Fibroblast of mammary gland (primary cell): Measurements from ENCODE around the gene CLEC3B.

Source experiments
- DNase-seq: peaks from one replicate; pipeline ENCODE4 v3.0.0-alpha.2; 2010; ENCODE audit warnings: low read depth
- H3K4me3 ChIP-seq: 2 replicates; pipeline ENCODE4 v1.5.1; 2011; ENCODE audit warnings: low read depth, mild to moderate bottlenecking, low read length, moderate library complexity; ENCODE audit not compliant: control insufficient read depth
- CTCF ChIP-seq: conservative IDR thresholded peaks from 2 replicates; pipeline ENCODE4 v1.5.1; 2011; ENCODE audit warnings: low read depth, low read length, inconsistent platforms; ENCODE audit not compliant: control insufficient read depth, insufficient read depth

The CLEC3B gene

GRCh38 chr3:45029661-45030060 lies 3.6 kb downstream of the CLEC3B start:
- H3K4me3 ChIP-seq: no peak overlapping the region
- TF ChIP-seq CTCF: no peak
- peak; percentile 63 for DNase-seq

- TF ChIP-seq CTCF: no peak
- DNase-seq: no peak
Measured at GRCh38 chr3:45031531-45031930, 5.4 kb downstream of the CLEC3B start.

GRCh38 chr3:45032113-45032512 lies 6.0 kb downstream of the CLEC3B start:
- H3K4me3 ChIP-seq: no peak overlapping the region
- TF ChIP-seq CTCF: no peak
- DNase-seq: no peak

More at GRCh38 chr3:45031531-45031930, 5.4 kb downstream of the CLEC3B start:
- H3K4me3 ChIP-seq: no peak overlapping the region

GRCh38 chr3:45033791-45034190 lies 7.7 kb downstream of the CLEC3B start:
- DNase-seq: no peak
- no peak overlapping the region for H3K4me3 ChIP-seq
- no peak for TF ChIP-seq CTCF

- DNase-seq: no peak
- TF ChIP-seq CTCF: no peak
- H3K4me3 ChIP-seq: no peak overlapping the region
Measured at GRCh38 chr3:45034612-45035252, 8.6 kb downstream of the CLEC3B start.

GRCh38 chr3:45035441-45036301 lies 9.6 kb downstream of the CLEC3B start:
- no peak for TF ChIP-seq CTCF
- peak overlapping the region; percentile 31 for H3K4me3 ChIP-seq

More at GRCh38 chr3:45035441-45036301, 9.6 kb downstream of the CLEC3B start:
- peak; percentile 34 for DNase-seq
